Psoas muscle (tissue), 8 donors: Measurements from ENCODE around the gene TRIM71. TPM values are rescaled to one million over a fixed set of nuclear protein-coding genes. Genes with fewer than 3 reads are reported as not detected.

Experiments used
- ATAC-seq, 4 donors: fragments of 200-7000 bp; cut with Tn5 transposase; one replicate each; pipeline ENCODE4 v1.9.1; 2020; ENCODE audit warnings: moderate library complexity in 3 of 4, mild to moderate bottlenecking in 2 of 4
- DNase-seq, 2 donors: peaks; one replicate each; pipeline ENCODE4 v3.0.0-alpha.2; 2020
- H3K27ac ChIP-seq: fragments of 200-600 bp; one replicate; pipeline ENCODE4 v1.8.0; 2022
- H3K27me3 ChIP-seq, 3 donors: fragments of 200-600 bp in 1 of 3; one replicate each; pipeline versions ENCODE4 v1.6.1 to v1.8.0; 2013 to 2022; ENCODE audit warnings: low read length in 2 of 3, mild to moderate bottlenecking in 2 of 3, moderate library complexity in 1 of 3; ENCODE audit not compliant: insufficient read depth in 3 of 3
- H3K36me3 ChIP-seq, 2 donors: fragments of 200-600 bp in 1 of 2; one replicate each; pipeline versions ENCODE4 v1.6.1 to v1.8.0; 2013 to 2022; ENCODE audit warnings: low read depth in 1 of 2, mild to moderate bottlenecking in 1 of 2, moderate library complexity in 1 of 2; ENCODE audit not compliant: insufficient read depth in 1 of 2
- H3K4me1 ChIP-seq: fragments of 200-600 bp; one replicate; pipeline ENCODE4 v1.8.0; 2022
- H3K4me3 ChIP-seq: fragments of 200-600 bp; one replicate; pipeline ENCODE4 v1.8.0; 2022; ENCODE audit warnings: mild to moderate bottlenecking
- H3K9me3 ChIP-seq: fragments of 200-600 bp; one replicate; pipeline ENCODE4 v1.8.0; 2022
- CTCF ChIP-seq: fragments of 200-600 bp; IDR thresholded peaks from one replicate; pipeline ENCODE4 v1.8.0; 2022; ENCODE audit warnings: antibody characterized with exemption
- WGBS, 3 donors: extraction: QIAGEN DNeasy Blood & Tissue Kit; methylation state at CpG; one replicate each; pipeline versions ENCODE4 v1.1.6 to v1.1.7; 2013; 5-methylcytosine and 5-hydroxymethylcytosine counted together
- intact Hi-C, 2 donors: fragments of 100-400 bp; cut with DNase I; formaldehyde crosslinking; loops; one replicate each; pipeline versions ENCODE4 v1.11.0 to v1.14.2; 2022
- polyA plus RNA-seq, 3 donors: library from polyadenylated mRNA; stranded (reverse); fragments of 200-250 nt; gene quantifications; one replicate each; pipeline ENCODE4 v1.2.3, GENCODE V29; 2013
- total RNA-seq, 4 donors: library from RNA; stranded (reverse); fragmentation: NEBNext Ultra II Directional in 2 of 4; extraction: Animal tissue kit (Norgen Biotek cat#: 25700) in 2 of 4; gene quantifications; one replicate each; pipeline versions ENCODE4 v1.2.1 to v1.2.4, GENCODE V29; 2021 to 2023
- donor health status: healthy with polysubstance abuse.
- donor health status: DM: no; HTN: no; CAD: no; lungs with moderate emphysema.
- donor health status: Bipolar disorder and iron deficiency.
- donor health status: healthy.
- donor health status: DM: yes; HTN: yes; CAD: no.
- donor health status: DM: no; HTN: no; CAD: no.
- donor health status: DM: no; HTN: no; CAD: no.
- donor health status: DM: yes; HTN: yes; CAD: no.

The TRIM71 gene
- total and polyA plus RNA-seq, 7 donors: 0.01 TPM; not detected in 6

- H3K27ac ChIP-seq: no peak overlapping the region
- intact Hi-C loops: no loop called here
- H3K4me3 ChIP-seq: no peak overlapping the region
- H3K36me3 ChIP-seq: no peaks in the 10 kb centered on the region
- H3K4me1 ChIP-seq: peaks cover 6% of the 10 kb centered on the region
- WGBS, 3 donors: 50 to 55% (median 54%) methylated on average over 41 of the region's 41 CpGs
- TF ChIP-seq CTCF: no peak
- DNase-seq (no peak), ATAC-seq (no peak)
- no peaks in the 10 kb centered on the region for H3K9me3 ChIP-seq
- peaks cover 8 to 94% (median 36%) of the 10 kb centered on the region in 3 donors for H3K27me3 ChIP-seq
Observed at GRCh38 chr3:32819551-32820348, 2.0 kb downstream of the TRIM71 start.

DNA sequence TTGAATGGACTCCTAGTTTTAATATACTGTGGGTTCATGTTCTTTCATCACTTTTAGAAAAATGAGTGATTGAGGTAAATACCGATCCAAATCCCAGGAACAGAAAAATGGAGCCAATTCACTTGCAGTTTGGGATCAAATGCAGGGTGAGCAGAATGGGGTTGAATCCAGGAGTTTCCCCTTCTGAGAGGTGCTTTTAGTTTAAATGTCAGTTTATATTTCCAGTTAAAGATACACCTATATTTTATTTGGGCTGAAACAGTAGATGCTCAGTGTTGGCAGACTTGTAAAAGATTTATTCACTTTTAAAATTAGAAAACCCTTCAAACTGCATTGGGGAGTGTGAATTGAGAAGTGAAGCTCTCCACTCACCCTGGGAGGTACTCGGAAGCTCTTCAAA, 2.6 kb downstream of the TRIM71 start:
- no peak for TF ChIP-seq CTCF
- Histone ChIP-seq H3K27ac (no peak overlapping the region), H3K36me3 (no peaks in the 10 kb centered on the region), H3K27me3 (peaks cover 8 to 95% (median 38%) of the 10 kb centered on the region in 3 donors), H3K9me3 (no peaks in the 10 kb centered on the region), H3K4me3 (no peak overlapping the region), H3K4me1 (peaks cover 6% of the 10 kb centered on the region)
- 68 to 73% (median 72%) methylated on average over 2 of the region's 2 CpGs for WGBS, 3 donors
- DNase-seq: no peak
- intact Hi-C loops: no loop called here
- ATAC-seq: no peak

DNA sequence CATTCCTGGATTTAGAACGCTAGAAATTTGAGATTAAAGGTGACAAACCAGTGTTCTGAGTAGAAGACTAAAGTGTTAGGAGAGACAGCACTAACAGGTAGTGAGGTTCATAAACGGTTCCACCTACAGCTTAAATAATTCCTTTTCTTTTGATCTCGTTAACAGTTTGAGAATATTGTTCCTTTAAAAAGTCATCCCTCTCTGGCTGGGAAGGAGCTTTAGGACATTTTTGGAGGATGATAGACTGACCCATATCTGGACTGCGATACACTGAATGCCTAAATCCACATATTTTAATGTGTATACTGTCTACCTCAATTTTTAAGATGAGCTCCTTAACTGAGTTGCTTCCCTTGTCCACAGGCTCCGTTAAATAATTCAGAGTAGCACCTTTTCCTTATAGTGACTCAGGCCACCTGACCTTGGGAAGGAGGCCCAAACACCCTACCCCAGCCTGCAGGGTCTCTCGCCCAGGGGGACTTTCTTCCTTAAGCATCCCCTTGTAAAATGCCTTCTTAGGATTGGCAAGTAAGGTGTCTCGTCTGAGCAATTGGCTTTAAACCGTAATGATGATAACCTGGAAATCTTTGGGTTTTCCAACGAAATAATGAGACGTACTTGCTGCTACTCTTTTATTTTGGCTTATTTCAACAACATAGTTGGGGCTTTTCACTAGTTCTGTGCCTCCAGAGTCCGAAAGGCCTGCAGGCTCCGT, 3.3 kb downstream of the TRIM71 start:
- Histone ChIP-seq H3K9me3 (no peaks in the 10 kb centered on the region), H3K36me3 (no peaks in the 10 kb centered on the region), H3K4me3 (peak overlapping the region; percentile 42), H3K27ac (no peak overlapping the region), H3K27me3 (peaks cover 8 to 88% (median 38%) of the 10 kb centered on the region in 3 donors), H3K4me1 (peaks cover 6% of the 10 kb centered on the region)
- intact Hi-C loops: no loop called here
- DNase-seq: no peak
- TF ChIP-seq CTCF: no peak
- ATAC-seq: no peak
- 54 to 60% (median 57%) methylated on average over 12 of the region's 12 CpGs for WGBS, 3 donors

DNA sequence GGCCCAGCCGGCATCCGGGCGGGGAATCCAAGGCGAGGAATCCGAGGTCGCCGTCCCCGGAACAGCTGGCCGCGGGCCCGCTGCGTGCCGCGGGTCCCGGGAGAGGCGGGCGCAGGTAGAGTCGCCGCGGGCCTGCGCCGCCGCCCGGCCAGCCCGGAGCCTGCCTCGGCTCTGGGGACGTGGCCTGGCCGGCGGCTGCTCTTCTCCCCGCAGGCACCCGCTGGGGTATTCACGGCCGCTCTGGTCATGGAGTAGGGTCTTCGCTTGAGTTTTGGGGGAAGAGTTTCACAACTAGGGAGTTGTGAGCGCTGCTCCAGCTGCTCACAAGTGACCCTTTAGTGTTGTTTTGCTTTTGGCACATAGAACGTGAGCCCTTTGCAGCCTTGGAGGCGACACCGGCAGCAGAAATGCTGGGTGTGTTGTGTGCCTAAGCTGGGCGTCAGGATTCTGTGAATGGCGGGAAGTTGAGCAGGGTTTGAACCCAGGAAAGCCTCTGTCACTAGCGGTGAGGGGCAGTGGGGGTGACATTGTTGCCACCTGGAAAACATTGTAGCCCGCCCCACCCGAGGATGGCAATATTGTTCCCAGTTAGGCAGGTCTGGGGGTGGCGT, 4.0 kb downstream of the TRIM71 start:
- peak overlapping the region; percentile 42 for H3K4me3 ChIP-seq
- peaks cover 8 to 81% (median 35%) of the 10 kb centered on the region in 3 donors for H3K27me3 ChIP-seq
- no peak for TF ChIP-seq CTCF
- H3K4me1 ChIP-seq: peaks cover 6% of the 10 kb centered on the region
- intact Hi-C loops: no loop called here
- ATAC-seq (peak in 1 of 4 donors; percentile 27), DNase-seq (no peak)
- no peak overlapping the region for H3K27ac ChIP-seq
- WGBS, 3 donors: 15 to 20% (median 15%) methylated on average over 44 of the region's 44 CpGs
- H3K9me3 ChIP-seq: no peaks in the 10 kb centered on the region
- H3K36me3 ChIP-seq: no peaks in the 10 kb centered on the region
